Esophagus squamous epithelium (tissue), 4 donors: ENCODE measurements around the gene DCPS.

Source experiments
- POLR2A ChIP-seq, 4 donors: fragments of 450-650 bp; IDR thresholded peaks; one replicate each; pipeline ENCODE4 v1.6.1; 2017; ENCODE audit warnings: antibody characterized with exemption in 4 of 4, mild to moderate bottlenecking in 4 of 4, moderate library complexity in 3 of 4
- TF ChIP-seq, protein P1 (sequence below), 6 experiments: fragments of 450-650 bp in 4 of 6; fragments of 200-600 bp in 2 of 6; sonication (generic) in 2 of 6; IDR thresholded peaks; one replicate each; pipeline ENCODE4 v1.5.1; 2016 to 2019; ENCODE audit warnings: antibody characterized with exemption in 6 of 6, mild to moderate bottlenecking in 4 of 6, moderate library complexity in 4 of 6

DNA sequence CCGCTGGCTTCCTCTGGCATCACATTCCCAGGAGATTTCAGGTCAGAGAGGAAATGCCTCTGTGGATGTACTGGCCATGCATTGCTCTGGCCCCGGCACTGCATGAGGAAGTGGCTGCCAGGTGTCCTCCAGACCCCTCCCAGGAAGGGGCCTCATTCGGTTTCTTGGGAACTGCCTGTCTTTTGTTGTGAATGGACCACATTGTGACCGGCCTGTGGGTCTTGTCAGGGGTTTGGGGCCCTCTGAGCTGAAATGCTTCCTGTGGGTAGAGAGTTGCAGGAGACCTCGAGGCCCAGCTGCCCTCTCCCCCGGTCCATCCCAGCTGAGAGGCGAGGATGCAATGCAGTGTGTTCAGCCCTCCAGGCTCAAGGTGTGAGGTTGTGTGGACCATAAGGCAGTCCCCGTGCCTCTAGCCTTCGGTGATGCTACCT, 32.8 kb downstream of the DCPS start:
- TF ChIP-seq, protein P1, sequence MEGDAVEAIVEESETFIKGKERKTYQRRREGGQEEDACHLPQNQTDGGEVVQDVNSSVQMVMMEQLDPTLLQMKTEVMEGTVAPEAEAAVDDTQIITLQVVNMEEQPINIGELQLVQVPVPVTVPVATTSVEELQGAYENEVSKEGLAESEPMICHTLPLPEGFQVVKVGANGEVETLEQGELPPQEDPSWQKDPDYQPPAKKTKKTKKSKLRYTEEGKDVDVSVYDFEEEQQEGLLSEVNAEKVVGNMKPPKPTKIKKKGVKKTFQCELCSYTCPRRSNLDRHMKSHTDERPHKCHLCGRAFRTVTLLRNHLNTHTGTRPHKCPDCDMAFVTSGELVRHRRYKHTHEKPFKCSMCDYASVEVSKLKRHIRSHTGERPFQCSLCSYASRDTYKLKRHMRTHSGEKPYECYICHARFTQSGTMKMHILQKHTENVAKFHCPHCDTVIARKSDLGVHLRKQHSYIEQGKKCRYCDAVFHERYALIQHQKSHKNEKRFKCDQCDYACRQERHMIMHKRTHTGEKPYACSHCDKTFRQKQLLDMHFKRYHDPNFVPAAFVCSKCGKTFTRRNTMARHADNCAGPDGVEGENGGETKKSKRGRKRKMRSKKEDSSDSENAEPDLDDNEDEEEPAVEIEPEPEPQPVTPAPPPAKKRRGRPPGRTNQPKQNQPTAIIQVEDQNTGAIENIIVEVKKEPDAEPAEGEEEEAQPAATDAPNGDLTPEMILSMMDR (IDR thresholded peaks at IDR 0.05): no peak
- no peak for TF ChIP-seq POLR2A (IDR thresholded peaks at IDR 0.05)
